HEK293 (cell line): ENCODE measurements around the gene CD79A.

Experiments used
- CTCF ChIP-seq: fragments of 450-650 bp; formaldehyde crosslinking; IDR thresholded peaks from 2 replicates; pipeline ENCODE4 v1.5.1; 2016; ENCODE audit warnings: missing biosample characterization, missing genetic modification characterization
- YY1 ChIP-seq: fragments of 450-650 bp; formaldehyde crosslinking; IDR thresholded peaks from 2 replicates; pipeline ENCODE4 v1.5.1; 2018; ENCODE audit warnings: missing biosample characterization, missing genetic modification characterization
- ZBTB7A ChIP-seq: fragments of 450-650 bp; formaldehyde crosslinking; IDR thresholded peaks from 2 replicates; pipeline ENCODE4 v1.5.1; 2016; ENCODE audit warnings: low read depth, missing biosample characterization, missing genetic modification characterization
- ZNF501 ChIP-seq: fragments of 450-650 bp; formaldehyde crosslinking; IDR thresholded peaks from 2 replicates; pipeline ENCODE4 v1.5.1; 2016; ENCODE audit warnings: missing biosample characterization, missing genetic modification characterization
- ZNF521 ChIP-seq: fragments of 450-650 bp; formaldehyde crosslinking; IDR thresholded peaks from 2 replicates; pipeline ENCODE4 v1.5.1; 2017; ENCODE audit warnings: missing biosample characterization, mild to moderate bottlenecking, missing genetic modification characterization

- TF ChIP-seq CTCF (tag by site-specific recombination) = no peak
- TF ChIP-seq ZNF501 (tag by site-specific recombination) = no peak
- TF ChIP-seq ZNF521 = no peak
- TF ChIP-seq ZBTB7A (tag by site-specific recombination) = no peak
- no peak for TF ChIP-seq YY1
These were observed 29.2 kb downstream of the CD79A start for GRCh38 chr19:41906271-41906670.
